ENCODE measurements around the gene GID8.

GRCh38 chr20:62958388-62959100, 20.6 kb downstream of the GID8 start:
- TF ChIP-seq, protein P1, sequence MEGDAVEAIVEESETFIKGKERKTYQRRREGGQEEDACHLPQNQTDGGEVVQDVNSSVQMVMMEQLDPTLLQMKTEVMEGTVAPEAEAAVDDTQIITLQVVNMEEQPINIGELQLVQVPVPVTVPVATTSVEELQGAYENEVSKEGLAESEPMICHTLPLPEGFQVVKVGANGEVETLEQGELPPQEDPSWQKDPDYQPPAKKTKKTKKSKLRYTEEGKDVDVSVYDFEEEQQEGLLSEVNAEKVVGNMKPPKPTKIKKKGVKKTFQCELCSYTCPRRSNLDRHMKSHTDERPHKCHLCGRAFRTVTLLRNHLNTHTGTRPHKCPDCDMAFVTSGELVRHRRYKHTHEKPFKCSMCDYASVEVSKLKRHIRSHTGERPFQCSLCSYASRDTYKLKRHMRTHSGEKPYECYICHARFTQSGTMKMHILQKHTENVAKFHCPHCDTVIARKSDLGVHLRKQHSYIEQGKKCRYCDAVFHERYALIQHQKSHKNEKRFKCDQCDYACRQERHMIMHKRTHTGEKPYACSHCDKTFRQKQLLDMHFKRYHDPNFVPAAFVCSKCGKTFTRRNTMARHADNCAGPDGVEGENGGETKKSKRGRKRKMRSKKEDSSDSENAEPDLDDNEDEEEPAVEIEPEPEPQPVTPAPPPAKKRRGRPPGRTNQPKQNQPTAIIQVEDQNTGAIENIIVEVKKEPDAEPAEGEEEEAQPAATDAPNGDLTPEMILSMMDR (IDR thresholded peaks at IDR 0.05; ENCODE audit: low read depth, low read length, missing input control) = no peak
- TF ChIP-seq JUND (IDR thresholded peaks at IDR 0.05) (no peak), GABPA (IDR thresholded peaks at IDR 0.05 in 1 of 2, conservative IDR thresholded peaks at IDR 0.05 in 1 of 2) (no peak), REST (IDR thresholded peaks at IDR 0.05) (no peak), RAD21 (IDR thresholded peaks at IDR 0.05) (no peak), YY1 (IDR thresholded peaks at IDR 0.05) (no peak), TAF1 (conservative IDR thresholded peaks at IDR 0.05) (no peak), ZBTB33 (IDR thresholded peaks at IDR 0.05) (no peak), NR2F2 (IDR thresholded peaks at IDR 0.05) (no peak)
- TF ChIP-seq, protein P2, sequence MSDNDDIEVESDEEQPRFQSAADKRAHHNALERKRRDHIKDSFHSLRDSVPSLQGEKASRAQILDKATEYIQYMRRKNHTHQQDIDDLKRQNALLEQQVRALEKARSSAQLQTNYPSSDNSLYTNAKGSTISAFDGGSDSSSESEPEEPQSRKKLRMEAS (IDR thresholded peaks at IDR 0.05) = no peak

Data from liver (tissue), 3 donors.